PC-9 (cell line): Measurements from ENCODE around the gene TMEM120B.

ENCODE experiments used
- EZH2 ChIP-seq: fragments of 200-600 bp; sonication (generic); IDR thresholded peaks from 2 replicates; pipeline ENCODE4 v1.8.0; 2017; ENCODE audit warnings: antibody characterized with exemption, low read depth
- TF ChIP-seq, protein P1 (sequence below): fragments of 200-600 bp; sonication (generic); conservative IDR thresholded peaks from 2 replicates; pipeline ENCODE4 v1.6.1; 2017; ENCODE audit warnings: mixed run types, antibody characterized with exemption, mild to moderate bottlenecking, moderate library complexity

DNA sequence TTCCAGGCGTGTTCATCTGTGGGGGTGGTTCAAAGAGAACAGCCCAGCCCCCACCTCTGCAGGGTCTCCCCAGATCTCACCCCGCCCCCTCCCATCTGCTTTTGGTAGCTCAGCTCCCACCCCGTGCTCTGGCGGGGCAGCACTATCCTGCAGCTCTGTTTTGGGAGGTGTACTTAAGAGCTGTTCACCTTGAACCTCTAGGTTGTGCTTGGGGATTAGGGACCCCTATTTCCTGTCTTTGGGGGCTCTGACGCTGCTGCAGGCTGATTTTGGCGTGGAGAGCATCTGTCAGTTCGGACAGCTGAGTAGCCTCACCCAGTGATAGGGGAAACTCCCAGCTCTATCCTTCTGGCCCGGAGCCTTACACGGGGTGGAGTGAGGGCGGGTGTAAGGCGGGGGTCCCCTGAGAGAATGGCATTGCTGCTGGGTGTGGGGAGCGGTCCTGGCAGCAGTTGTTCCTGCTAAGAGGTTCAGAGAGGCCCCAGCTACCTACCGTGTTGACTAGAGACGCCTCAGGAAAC is 765 bp downstream of the TMEM120B start:
- TF ChIP-seq, protein P1, sequence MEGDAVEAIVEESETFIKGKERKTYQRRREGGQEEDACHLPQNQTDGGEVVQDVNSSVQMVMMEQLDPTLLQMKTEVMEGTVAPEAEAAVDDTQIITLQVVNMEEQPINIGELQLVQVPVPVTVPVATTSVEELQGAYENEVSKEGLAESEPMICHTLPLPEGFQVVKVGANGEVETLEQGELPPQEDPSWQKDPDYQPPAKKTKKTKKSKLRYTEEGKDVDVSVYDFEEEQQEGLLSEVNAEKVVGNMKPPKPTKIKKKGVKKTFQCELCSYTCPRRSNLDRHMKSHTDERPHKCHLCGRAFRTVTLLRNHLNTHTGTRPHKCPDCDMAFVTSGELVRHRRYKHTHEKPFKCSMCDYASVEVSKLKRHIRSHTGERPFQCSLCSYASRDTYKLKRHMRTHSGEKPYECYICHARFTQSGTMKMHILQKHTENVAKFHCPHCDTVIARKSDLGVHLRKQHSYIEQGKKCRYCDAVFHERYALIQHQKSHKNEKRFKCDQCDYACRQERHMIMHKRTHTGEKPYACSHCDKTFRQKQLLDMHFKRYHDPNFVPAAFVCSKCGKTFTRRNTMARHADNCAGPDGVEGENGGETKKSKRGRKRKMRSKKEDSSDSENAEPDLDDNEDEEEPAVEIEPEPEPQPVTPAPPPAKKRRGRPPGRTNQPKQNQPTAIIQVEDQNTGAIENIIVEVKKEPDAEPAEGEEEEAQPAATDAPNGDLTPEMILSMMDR, result no peak
- TF ChIP-seq EZH2, result no peak
